ENCODE data around the gene TMEM30B. TPM values are rescaled to one million over a fixed set of nuclear protein-coding genes. Genes with fewer than 3 reads are reported as not detected.

Gene TMEM30B
- total and polyA plus RNA-seq, 10 of the 15 experiments (the other 5 are each of a cell fraction or from before 2014, with no cell fraction given), result 0.10 TPM; not detected in 9

- no peak for TF ChIP-seq E2F8 (IDR thresholded peaks at IDR 0.05; ENCODE audit: low read depth, partially characterized antibody)
- TF ChIP-seq IRF5 (IDR thresholded peaks at IDR 0.05; ENCODE audit: borderline replicate concordance), result no peak
- no peak for TF ChIP-seq STAT3 (IDR thresholded peaks at IDR 0.05; ENCODE audit: low read depth, low read length)
- no peak for TF ChIP-seq SREBF1 (IDR thresholded peaks at IDR 0.05; ENCODE audit: low read length)
- no peak for TF ChIP-seq NFXL1 (IDR thresholded peaks at IDR 0.05; ENCODE audit: borderline replicate concordance)
- TF ChIP-seq ZBTB40 (IDR thresholded peaks at IDR 0.05; ENCODE audit: borderline replicate concordance), result no peak
- no peak for TF ChIP-seq GABPA (IDR thresholded peaks at IDR 0.05; ENCODE audit: low read depth)
- no peak for TF ChIP-seq CHD4 (IDR thresholded peaks at IDR 0.05)
Measured at GRCh38 chr14:61300754-61301153, 19.6 kb upstream of the TMEM30B start (continued).
